Spleen (tissue), 11 donors: ENCODE data around the gene GSS. TPM values are rescaled to one million over a fixed set of nuclear protein-coding genes. Genes with fewer than 3 reads are reported as not detected.

ENCODE experiments used
- DNase-seq: peaks from one replicate; pipeline ENCODE4 v3.0.0-alpha.2; 2020
- H3K27ac ChIP-seq, 8 donors: fragments of 200-600 bp; sonication (generic) in 7 of 8; 1 replicate in 4 of 8; 2 replicates in 4 of 8; pipeline versions ENCODE4 v1.5.0 to v1.8.0; 2016 to 2021; ENCODE audit warnings: inconsistent platforms in 4 of 8, mild to moderate bottlenecking in 4 of 8, moderate library complexity in 1 of 8
- H3K27me3 ChIP-seq, 7 donors: fragments of 200-600 bp; sonication (generic) in 6 of 7; replicated peaks in 1 of 7; 1 replicate in 4 of 7; 2 replicates in 3 of 7; pipeline versions ENCODE4 v1.5.0 to v1.8.0; 2016 to 2021; ENCODE audit warnings: inconsistent platforms in 3 of 7, mild to moderate bottlenecking in 1 of 7
- H3K36me3 ChIP-seq, 6 donors: fragments of 200-600 bp; sonication (generic) in 5 of 6; 1 replicate in 4 of 6; 2 replicates in 2 of 6; pipeline versions ENCODE4 v1.5.0 to v1.8.0; 2016 to 2021; ENCODE audit warnings: inconsistent platforms in 2 of 6
- H3K4me1 ChIP-seq, 6 donors: fragments of 200-600 bp; sonication (generic) in 5 of 6; 1 replicate in 3 of 6; 2 replicates in 3 of 6; pipeline versions ENCODE4 v1.5.0 to v1.8.0; 2016 to 2021; ENCODE audit warnings: inconsistent platforms in 3 of 6
- H3K4me3 ChIP-seq, 8 donors: fragments of 200-600 bp; sonication (generic) in 7 of 8; 1 replicate in 4 of 8; 2 replicates in 4 of 8; pipeline versions ENCODE4 v1.5.0 to v1.8.0; 2016 to 2021; ENCODE audit warnings: inconsistent platforms in 4 of 8, mild to moderate bottlenecking in 4 of 8, moderate library complexity in 2 of 8
- H3K9me3 ChIP-seq, 8 donors: fragments of 200-600 bp; sonication (generic) in 7 of 8; 1 replicate in 4 of 8; 2 replicates in 4 of 8; pipeline versions ENCODE4 v1.5.0 to v1.8.0; 2016 to 2021; ENCODE audit warnings: inconsistent platforms in 4 of 8
- CTCF ChIP-seq, 11 experiments: fragments of 200-600 bp in 7 of 11; fragments of 450-650 bp in 4 of 11; sonication (generic) in 4 of 11; IDR thresholded peaks in 8 of 11; conservative IDR thresholded peaks in 3 of 11; 1 replicate in 7 of 11; 2 replicates in 4 of 11; pipeline versions ENCODE4 v1.4.0 to v1.8.0; 2016 to 2021; ENCODE audit warnings: antibody characterized with exemption in 11 of 11, inconsistent platforms in 4 of 11, mild to moderate bottlenecking in 1 of 11
- POLR2A ChIP-seq, 3 donors: fragments of 450-650 bp; IDR thresholded peaks; one replicate each; pipeline ENCODE4 v1.5.1; 2017; ENCODE audit warnings: antibody characterized with exemption in 3 of 3, mild to moderate bottlenecking in 1 of 3
- POLR2AphosphoS5 ChIP-seq, 3 donors: sonication (generic); formaldehyde crosslinking; IDR thresholded peaks; one replicate each; pipeline ENCODE4 v1.5.1; 2017; ENCODE audit warnings: antibody characterized with exemption in 3 of 3
- WGBS, 5 donors: extraction: QIAGEN DNeasy Blood & Tissue Kit in 3 of 5; methylation state at CpG; one replicate each; pipeline versions ENCODE4 v1.1.5 to v1.1.7; 2013 to 2018; 5-methylcytosine and 5-hydroxymethylcytosine counted together
- intact Hi-C: fragments of 100-400 bp; cut with DNase I; formaldehyde crosslinking; loops from one replicate; pipeline ENCODE4 v1.15.0; 2023; ENCODE audit warnings: low total_unique reads
- polyA plus RNA-seq, 3 donors: library from polyadenylated mRNA; stranded (reverse); fragments of 200-250 nt; gene quantifications; one replicate each; pipeline ENCODE4 v1.2.1, GENCODE V29; 2013
- total RNA-seq, 7 donors: library from RNA; depleted of rRNA in 3 of 7; stranded (reverse); fragments of >200 nt in 3 of 7; fragmentation: NEBNext Ultra II Directional in 4 of 7; extraction: Animal tissue kit (Norgen Biotek cat#: 25700) in 4 of 7; gene quantifications; one replicate each; pipeline versions ENCODE4 v1.1.0 to v1.2.1, GENCODE V29; 2016 to 2021
- donor health status: healthy with polysubstance abuse.
- donor health status: DM: no; HTN: no; CAD: no; lungs with moderate emphysema.
- donor health status: DM: no; HTN: no; CAD: no.
- donor health status: Bipolar disorder and iron deficiency.
- donor health status: healthy.
- donor health status: DM: no; HTN: no; CAD: no.
- donor health status: DM: yes; HTN: yes; CAD: no.

The GSS gene
- total and polyA plus RNA-seq, 10 donors, result 19.8 to 46.1 (median 32.7) TPM

- H3K36me3 ChIP-seq, result peaks cover 0 to 100% (median 93%) of the 10 kb centered on the region in 6 donors
- no peak for DNase-seq
- intact Hi-C loops, result no loop called here
Observed at GRCh38 chr20:34998331-34998950, 42.8 kb upstream of the GSS start.

GRCh38 chr20:34997774-34998173, 42.2 kb upstream of the GSS start:
- no peaks in the 10 kb centered on the region for H3K4me1 ChIP-seq
- H3K4me3 ChIP-seq, result no peak overlapping the region
- peaks cover 0 to 100% (median 92%) of the 10 kb centered on the region in 6 donors for H3K36me3 ChIP-seq
- 89 to 98% (median 91%) methylated on average over 2 of the region's 2 CpGs for WGBS, 5 donors
- intact Hi-C loops, result no loop called here
- TF ChIP-seq POLR2A (IDR thresholded peaks at IDR 0.05) (no peak), CTCF (IDR thresholded peaks at IDR 0.05 in 8 of 11, conservative IDR thresholded peaks at IDR 0.05 in 3 of 11) (no peak), POLR2AphosphoS5 (IDR thresholded peaks at IDR 0.05) (no peak)
- no peak overlapping the region for H3K27ac ChIP-seq
- H3K9me3 ChIP-seq, result no peaks in the 10 kb centered on the region
- no peak for DNase-seq
- H3K27me3 ChIP-seq, result no peaks in the 10 kb centered on the region

More at GRCh38 chr20:34998331-34998950, 42.8 kb upstream of the GSS start:
- Histone ChIP-seq H3K9me3 (no peaks in the 10 kb centered on the region), H3K4me3 (no peak overlapping the region), H3K27ac (no peak overlapping the region), H3K4me1 (no peaks in the 10 kb centered on the region), H3K27me3 (no peaks in the 10 kb centered on the region)
- no peak for TF ChIP-seq POLR2A (IDR thresholded peaks at IDR 0.05)
- TF ChIP-seq POLR2AphosphoS5 (IDR thresholded peaks at IDR 0.05), result peak in 2 of 3 donors; percentile 12 to 65
- WGBS, 5 donors, result 90 to 96% (median 94%) methylated on average over 19 to 28 of the region's 28 CpGs

- Histone ChIP-seq H3K27me3 (no peaks in the 10 kb centered on the region), H3K4me3 (no peak overlapping the region), H3K4me1 (no peaks in the 10 kb centered on the region), H3K9me3 (no peaks in the 10 kb centered on the region), H3K27ac (no peak overlapping the region), H3K36me3 (peaks cover 0 to 97% (median 87%) of the 10 kb centered on the region in 6 donors)
- intact Hi-C loops, result no loop called here
- WGBS, 5 donors, result 68 to 83% (median 77%) methylated on average over 26 to 39 of the region's 39 CpGs
- no peak for DNase-seq
- no peak for TF ChIP-seq POLR2A (IDR thresholded peaks at IDR 0.05)
- TF ChIP-seq POLR2AphosphoS5 (IDR thresholded peaks at IDR 0.05), result peak in 1 of 3 donors; percentile 31
- TF ChIP-seq CTCF (IDR thresholded peaks at IDR 0.05 in 8 of 11, conservative IDR thresholded peaks at IDR 0.05 in 3 of 11), result no peak
Observed at GRCh38 chr20:34997131-34997561, 41.5 kb upstream of the GSS start.

GRCh38 chr20:34996243-34997028, 40.8 kb upstream of the GSS start:
- intact Hi-C loops, result no loop called here
- WGBS, 5 donors, result 91 to 97% (median 95%) methylated on average over 20 to 26 of the region's 26 CpGs
- Histone ChIP-seq H3K36me3 (peaks cover 0 to 96% (median 80%) of the 10 kb centered on the region in 6 donors), H3K4me3 (no peak overlapping the region), H3K9me3 (no peaks in the 10 kb centered on the region), H3K27me3 (no peaks in the 10 kb centered on the region), H3K4me1 (no peaks in the 10 kb centered on the region), H3K27ac (no peak overlapping the region)
- TF ChIP-seq POLR2AphosphoS5 (IDR thresholded peaks at IDR 0.05), result peak; percentile 2 to 52 (median 23)
- no peak for TF ChIP-seq CTCF (IDR thresholded peaks at IDR 0.05 in 8 of 11, conservative IDR thresholded peaks at IDR 0.05 in 3 of 11)
- TF ChIP-seq POLR2A (IDR thresholded peaks at IDR 0.05), result no peak
- DNase-seq, result no peak
